CD4-positive, alpha-beta T cell (primary cell): ENCODE measurements around the gene ACYP2. TPM values are rescaled to one million over a fixed set of nuclear protein-coding genes. Genes with fewer than 3 reads are reported as not detected.

ENCODE experiments used
- ATAC-seq: fragments of 200-7000 bp; cut with Tn5 transposase; one replicate; pipeline ENCODE4 v1.10.0; 2022; ENCODE audit warnings: mild to moderate bottlenecking; ENCODE audit not compliant: poor library complexity
- CTCF ChIA-PET: fragments of 350-600 bp; sonication (Branson Sonifier 250); formaldehyde crosslinking; loops from one replicate; lab custom pipeline; 2021; ENCODE audit warnings: antibody characterized with exemption, inconsistent platforms; lab: Charles Lee
- POLR2A ChIA-PET: fragments of 350-600 bp; sonication (Branson Sonifier 250); formaldehyde crosslinking; loops from one replicate; lab custom pipeline; 2021; ENCODE audit warnings: antibody characterized with exemption, inconsistent platforms; lab: Charles Lee
- DNase-seq, 14 experiments: peaks; one replicate each; pipeline ENCODE4 v3.0.0-alpha.2; 2013 to 2020; ENCODE audit warnings: mixed read lengths in 2 of 14
- H3K27ac ChIP-seq, 2 donors: one replicate each; pipeline versions ENCODE4 v1.5.1 to v1.7.0; 2013; ENCODE audit warnings: low read length in 2 of 2, low read depth in 1 of 2, mild to moderate bottlenecking in 1 of 2
- H3K27me3 ChIP-seq, 2 experiments: 1 replicate in 1 of 2; 2 replicates in 1 of 2; pipeline versions ENCODE4 v1.6.1 to v1.7.0; 2013; ENCODE audit warnings: low read length in 2 of 2, control low read depth in 1 of 2, mild to moderate bottlenecking in 1 of 2, moderate library complexity in 1 of 2; ENCODE audit not compliant: insufficient read depth in 2 of 2, control insufficient read depth in 1 of 2
- H3K36me3 ChIP-seq: one replicate; pipeline ENCODE4 v1.6.1; 2013; ENCODE audit warnings: low read length, control low read depth; ENCODE audit not compliant: insufficient read depth
- H3K4me1 ChIP-seq: one replicate; pipeline ENCODE4 v1.6.1; 2013; ENCODE audit warnings: low read length, control low read depth; ENCODE audit not compliant: insufficient read depth
- H3K4me3 ChIP-seq: one replicate; pipeline ENCODE4 v1.5.1; 2013; ENCODE audit warnings: mild to moderate bottlenecking, low read length, moderate library complexity
- H3K9me3 ChIP-seq, 2 experiments: 1 replicate in 1 of 2; 2 replicates in 1 of 2; pipeline versions ENCODE4 v1.6.1 to v1.7.0; 2013; ENCODE audit warnings: low read length in 2 of 2, mild to moderate bottlenecking in 2 of 2, control low read depth in 1 of 2, moderate library complexity in 1 of 2; ENCODE audit not compliant: control insufficient read depth in 1 of 2, insufficient read depth in 1 of 2
- H3K27ac Mint-ChIP-seq: one replicate; pipeline ENCODE4 v1.8.0; 2020; ENCODE audit warnings: mixed read lengths
- H3K27me3 Mint-ChIP-seq: one replicate; pipeline ENCODE4 v1.8.0; 2021; ENCODE audit warnings: mixed read lengths
- H3K36me3 Mint-ChIP-seq: one replicate; pipeline ENCODE4 v1.8.0; 2021; ENCODE audit warnings: low read depth, mixed read lengths
- H3K4me1 Mint-ChIP-seq: one replicate; pipeline ENCODE4 v1.8.0; 2021; ENCODE audit warnings: low read depth, mixed read lengths
- H3K4me3 Mint-ChIP-seq: one replicate; pipeline ENCODE4 v1.8.0; 2020; ENCODE audit warnings: mild to moderate bottlenecking, mixed read lengths
- H3K9me3 Mint-ChIP-seq: one replicate; pipeline ENCODE4 v1.8.0; 2020; ENCODE audit warnings: mixed read lengths
- intact Hi-C, 2 experiments: fragments of 100-400 bp; cut with DNase I in 1 of 2; cut with micrococcal nuclease in 1 of 2; formaldehyde crosslinking; loops; one replicate each; pipeline versions ENCODE4 v1.15.1 to v1.9.0; 2023 to 2025; cut with DNase I, micrococcal nuclease
- total RNA-seq, 174 experiments: library from RNA in 2 of 174; stranded (reverse) in 2 of 174; gene quantifications; one replicate each; pipeline ENCODE4 v1.2.3 and lab custom pipeline; 2021 to 2026
- TF ChIP-seq, protein P1 (sequence below): fragments of 200-600 bp; IDR thresholded peaks from one replicate; pipeline ENCODE4 v1.8.0; 2022; ENCODE audit warnings: antibody characterized with exemption, mild to moderate bottlenecking

The ACYP2 gene
- total RNA-seq, 2 experiments from 2014 or later, result 9.3 to 10.9 TPM

DNA sequence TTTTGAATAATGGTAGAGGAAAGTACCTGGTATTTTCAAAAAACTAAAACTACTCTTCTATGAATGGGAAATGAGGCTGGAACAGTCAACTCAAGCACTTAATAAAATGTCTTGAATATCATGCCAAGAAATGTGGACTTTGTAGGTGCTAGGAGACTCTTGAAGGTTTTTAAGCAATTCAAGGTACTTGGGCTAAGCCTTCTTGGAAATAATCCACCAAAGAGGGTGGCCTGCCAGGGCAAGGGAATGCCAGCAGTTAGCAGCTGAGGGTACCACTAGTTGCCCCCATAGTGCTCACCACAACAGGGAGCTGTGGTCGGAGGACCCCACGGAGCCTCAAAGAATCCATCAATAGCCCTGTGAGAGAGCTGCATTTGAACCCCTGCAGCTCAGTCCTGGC lies 14.6 kb upstream of the ACYP2 start:
- DNase-seq (no peak), ATAC-seq (no peak)
- no peak overlapping the region for H3K4me3 ChIP-seq
- Mint-ChIP-seq H3K9me3 (peaks cover 2% of the 10 kb centered on the region), H3K27me3 (no peaks in the 10 kb centered on the region), H3K4me1 (peaks cover 29% of the 10 kb centered on the region), H3K36me3 (no peaks in the 10 kb centered on the region), H3K4me3 (no peak overlapping the region), H3K27ac (no peak overlapping the region)
- CTCF ChIA-PET, result interaction anchor here (1.1 kb wide), 1 partner anchor 604 kb away, joined by 3 read pairs; no protein-coding TSS in a partner anchor
- H3K27ac ChIP-seq, result no peak overlapping the region
- no peaks in the 10 kb centered on the region for H3K27me3 ChIP-seq
- POLR2A ChIA-PET, result interaction anchor here (0.7 kb wide), 1 partner anchor 13 kb away, joined by 3 read pairs; no protein-coding TSS in a partner anchor
- intact Hi-C loops, result no loop called here
- TF ChIP-seq, protein P1, sequence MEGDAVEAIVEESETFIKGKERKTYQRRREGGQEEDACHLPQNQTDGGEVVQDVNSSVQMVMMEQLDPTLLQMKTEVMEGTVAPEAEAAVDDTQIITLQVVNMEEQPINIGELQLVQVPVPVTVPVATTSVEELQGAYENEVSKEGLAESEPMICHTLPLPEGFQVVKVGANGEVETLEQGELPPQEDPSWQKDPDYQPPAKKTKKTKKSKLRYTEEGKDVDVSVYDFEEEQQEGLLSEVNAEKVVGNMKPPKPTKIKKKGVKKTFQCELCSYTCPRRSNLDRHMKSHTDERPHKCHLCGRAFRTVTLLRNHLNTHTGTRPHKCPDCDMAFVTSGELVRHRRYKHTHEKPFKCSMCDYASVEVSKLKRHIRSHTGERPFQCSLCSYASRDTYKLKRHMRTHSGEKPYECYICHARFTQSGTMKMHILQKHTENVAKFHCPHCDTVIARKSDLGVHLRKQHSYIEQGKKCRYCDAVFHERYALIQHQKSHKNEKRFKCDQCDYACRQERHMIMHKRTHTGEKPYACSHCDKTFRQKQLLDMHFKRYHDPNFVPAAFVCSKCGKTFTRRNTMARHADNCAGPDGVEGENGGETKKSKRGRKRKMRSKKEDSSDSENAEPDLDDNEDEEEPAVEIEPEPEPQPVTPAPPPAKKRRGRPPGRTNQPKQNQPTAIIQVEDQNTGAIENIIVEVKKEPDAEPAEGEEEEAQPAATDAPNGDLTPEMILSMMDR, result no peak
- no peaks in the 10 kb centered on the region for H3K36me3 ChIP-seq
- H3K4me1 ChIP-seq, result peaks cover 9% of the 10 kb centered on the region
- no peaks in the 10 kb centered on the region for H3K9me3 ChIP-seq

DNA sequence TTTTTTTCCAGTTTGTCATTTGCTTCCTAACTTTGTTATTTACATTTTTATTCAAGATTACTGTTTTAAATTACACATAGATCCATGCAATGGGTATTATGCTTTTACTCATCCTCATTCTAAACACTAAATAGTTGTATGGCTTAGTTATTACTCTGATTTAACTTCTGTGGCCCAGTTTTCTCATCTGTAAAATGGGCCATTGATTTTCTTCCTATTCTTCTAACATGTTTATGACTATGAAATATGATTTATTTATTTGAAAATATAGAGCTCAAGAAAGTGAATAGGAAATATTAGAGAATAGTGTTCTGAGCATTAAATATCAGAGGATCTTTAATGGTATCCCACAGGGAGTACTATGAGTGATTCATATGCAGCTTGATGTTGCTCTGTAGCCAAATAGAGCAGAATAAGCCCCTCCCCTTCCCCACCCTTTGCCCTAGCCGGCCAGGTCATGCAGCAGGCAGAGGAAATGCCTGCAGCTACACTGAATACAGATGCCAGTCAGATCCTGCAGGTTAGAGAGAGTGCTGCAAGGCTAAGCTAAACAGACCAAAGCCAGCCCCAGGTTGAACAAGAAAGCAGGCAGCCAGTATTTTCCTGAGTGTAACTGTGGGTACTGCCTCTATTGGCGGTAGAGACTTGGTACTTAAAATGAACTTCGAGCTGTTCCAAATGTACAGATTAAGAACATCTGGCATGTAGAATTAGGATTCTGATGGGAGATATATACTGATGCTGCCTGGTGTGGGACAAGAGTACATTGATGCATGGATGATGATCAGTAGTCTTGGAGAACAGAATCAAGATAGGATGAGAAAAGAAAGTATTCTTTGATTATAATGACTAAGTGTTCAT lies 11.7 kb upstream of the ACYP2 start:
- POLR2A ChIA-PET, result interaction anchor here (1.0 to 1.2 kb wide), 2 partner anchors 11 to 108 kb away, joined by 3 read pairs; no protein-coding TSS in a partner anchor
- no peak overlapping the region for H3K27ac ChIP-seq
- no peaks in the 10 kb centered on the region for H3K27me3 Mint-ChIP-seq
- H3K9me3 Mint-ChIP-seq, result no peaks in the 10 kb centered on the region
- no peak overlapping the region for H3K4me3 Mint-ChIP-seq
- CTCF ChIA-PET, result interaction anchor here (1.1 kb wide), 1 partner anchor 735 kb away, joined by 3 read pairs; no protein-coding TSS in a partner anchor
- peak in 12 of 14 experiments; percentile 9 to 64 (median 38) for DNase-seq
- no peaks in the 10 kb centered on the region for H3K36me3 ChIP-seq
- intact Hi-C loops, result no loop called here
- H3K4me3 ChIP-seq, result no peak overlapping the region
- H3K4me1 Mint-ChIP-seq, result peaks cover 21% of the 10 kb centered on the region
- H3K27ac Mint-ChIP-seq, result no peak overlapping the region
- peak; percentile 87 for ATAC-seq
- H3K9me3 ChIP-seq, result no peaks in the 10 kb centered on the region
- no peaks in the 10 kb centered on the region for H3K27me3 ChIP-seq
- H3K4me1 ChIP-seq, result peaks cover 12% of the 10 kb centered on the region
- no peaks in the 10 kb centered on the region for H3K36me3 Mint-ChIP-seq
- TF ChIP-seq, protein P1, result no peak

DNA sequence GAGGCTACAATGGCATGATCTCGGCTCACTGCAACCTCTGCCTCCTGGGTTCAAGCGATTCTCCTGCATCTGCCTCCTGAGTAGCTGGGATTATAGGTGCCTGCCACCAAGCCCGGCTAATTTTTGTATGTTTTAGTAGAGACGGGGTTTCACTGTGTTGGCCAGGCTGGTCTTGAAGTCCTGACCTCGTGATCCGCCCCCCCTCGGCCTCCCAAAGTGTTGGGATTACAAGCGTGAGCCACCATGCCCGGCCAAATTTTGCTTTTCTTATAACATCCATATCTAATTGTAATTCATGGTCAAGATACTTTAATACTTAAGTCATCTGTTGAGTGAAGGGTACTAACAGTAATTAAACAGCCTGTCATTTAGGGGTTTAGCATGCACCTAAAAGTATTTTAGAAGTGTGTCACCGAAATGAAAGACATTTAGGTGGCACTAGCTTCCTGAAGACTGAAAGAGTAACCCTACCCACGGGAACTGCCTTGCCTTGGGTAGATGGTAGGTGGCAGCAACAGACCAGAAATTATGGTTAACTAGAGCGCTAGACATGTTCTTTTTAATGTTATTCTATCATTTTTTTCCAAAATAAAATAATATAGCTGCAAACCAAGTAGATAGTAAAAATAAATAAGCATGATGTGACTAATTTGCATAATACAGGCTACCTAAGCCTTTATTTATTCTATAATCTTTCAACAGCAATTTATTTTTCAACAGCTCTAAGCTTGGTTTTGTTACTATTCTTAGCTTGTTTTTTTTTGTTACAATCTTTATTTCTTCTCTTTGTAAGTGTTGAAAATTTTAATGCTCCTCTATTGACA lies 8.6 kb upstream of the ACYP2 start:
- Mint-ChIP-seq H3K36me3 (no peaks in the 10 kb centered on the region), H3K9me3 (no peaks in the 10 kb centered on the region), H3K27ac (no peak overlapping the region), H3K4me3 (no peak overlapping the region), H3K4me1 (peaks cover 11% of the 10 kb centered on the region), H3K27me3 (no peaks in the 10 kb centered on the region)
- Histone ChIP-seq H3K36me3 (no peaks in the 10 kb centered on the region), H3K27ac (no peak overlapping the region), H3K9me3 (no peaks in the 10 kb centered on the region), H3K27me3 (no peaks in the 10 kb centered on the region), H3K4me1 (peaks cover 8% of the 10 kb centered on the region), H3K4me3 (no peak overlapping the region)
- TF ChIP-seq, protein P1, result peak; percentile 66
- intact Hi-C loops, result loop anchor here (1.0 to 5.0 kb wide), 7 partner anchors 395 to 1325 kb away; no protein-coding TSS in a partner anchor
- DNase-seq (peak in 12 of 14 experiments; percentile 11 to 77 (median 30)), ATAC-seq (peak; percentile 78)
- POLR2A ChIA-PET, result interaction anchor here (0.6 to 1.2 kb wide), 5 partner anchors 9 to 616 kb away, joined by 3 to 9 read pairs (median 3); partner anchors contain the start of genes ACYP2 and EML6
- CTCF ChIA-PET, result interaction anchor here (1.2 to 1.5 kb wide), 5 partner anchors 9 to 732 kb away, joined by 3 to 8 read pairs (median 4); partner anchors contain the start of gene ACYP2
